NCI-H2196 treated with DMSO at 0.1 percent for 48 hours (cell line): ENCODE measurements around the gene ACTL8.

Source experiments
- DNase-seq: peaks from one replicate; lab custom pipeline; 2025; ENCODE audit not compliant: unreplicated experiment; lab: John Stamatoyannopoulos, UW

Gene ACTL8, protein sequence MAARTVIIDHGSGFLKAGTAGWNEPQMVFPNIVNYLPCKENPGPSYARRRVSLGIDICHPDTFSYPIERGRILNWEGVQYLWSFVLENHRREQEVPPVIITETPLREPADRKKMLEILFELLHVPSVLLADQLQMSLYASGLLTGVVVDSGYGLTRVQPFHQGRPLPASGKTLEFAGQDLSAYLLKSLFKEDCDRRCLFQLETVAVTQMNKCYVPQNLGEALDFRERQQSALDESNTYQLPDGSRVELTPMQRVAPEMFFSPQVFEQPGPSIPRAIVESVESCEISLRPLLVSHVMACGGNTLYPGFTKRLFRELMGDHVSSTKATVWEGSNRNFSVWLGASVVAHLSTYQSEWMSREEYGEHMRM

DNA sequence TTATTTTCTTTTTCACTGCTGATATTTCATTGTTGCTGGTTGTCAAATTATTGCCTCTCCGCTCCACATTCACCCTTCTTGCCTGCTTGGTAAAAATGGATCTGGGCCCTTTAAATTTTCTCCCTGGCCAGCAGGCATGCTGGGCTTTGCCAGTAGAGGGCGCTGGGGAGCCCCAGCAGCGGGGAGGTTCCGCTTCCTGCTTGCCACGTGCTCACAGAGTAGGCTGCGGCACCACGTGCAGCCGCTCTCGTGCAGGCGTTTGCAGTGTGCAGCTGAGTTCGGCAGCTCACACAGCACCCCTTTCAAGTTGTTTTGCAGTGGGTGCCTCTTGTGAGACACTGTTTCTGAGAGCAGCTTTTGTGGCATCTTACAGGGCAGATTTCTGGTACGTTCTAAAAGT, at the start of gene ACTL8:
Gene ACTL8 (plus strand): TSS at position 214 of the 400 bp plus-strand sequence. CDS start 67,676 bp downstream, outside the sequence.
- no peak for DNase-seq

- no peak for DNase-seq
Measured at GRCh38 chr1:17706445-17706844, 48.7 kb upstream of the ACTL8 start.

DNA sequence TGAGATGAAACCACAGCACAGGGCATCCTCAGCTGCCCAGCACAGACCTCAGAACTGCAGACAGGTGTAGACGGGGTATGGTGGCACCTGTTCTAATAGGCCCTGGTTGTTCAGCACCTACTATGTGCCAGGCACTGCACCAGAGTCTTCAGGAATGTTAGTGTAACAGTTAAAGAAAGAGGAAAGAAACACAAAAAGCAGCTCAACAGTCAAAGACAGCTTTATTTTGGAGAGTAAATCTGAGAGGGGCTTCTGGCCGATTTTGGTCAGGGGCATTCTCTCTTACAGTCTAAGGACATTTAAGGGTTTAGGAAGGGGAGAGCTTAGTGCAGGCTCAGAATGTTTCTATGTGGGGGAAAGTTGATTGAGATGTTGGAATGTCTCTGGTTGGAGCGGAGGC, 45.2 kb upstream of the ACTL8 start:
- no peak for DNase-seq

GRCh38 chr1:17710889-17711576, 44.1 kb upstream of the ACTL8 start:
- no peak for DNase-seq

GRCh38 chr1:17711577-17711910, 43.6 kb upstream of the ACTL8 start:
- no peak for DNase-seq

DNA sequence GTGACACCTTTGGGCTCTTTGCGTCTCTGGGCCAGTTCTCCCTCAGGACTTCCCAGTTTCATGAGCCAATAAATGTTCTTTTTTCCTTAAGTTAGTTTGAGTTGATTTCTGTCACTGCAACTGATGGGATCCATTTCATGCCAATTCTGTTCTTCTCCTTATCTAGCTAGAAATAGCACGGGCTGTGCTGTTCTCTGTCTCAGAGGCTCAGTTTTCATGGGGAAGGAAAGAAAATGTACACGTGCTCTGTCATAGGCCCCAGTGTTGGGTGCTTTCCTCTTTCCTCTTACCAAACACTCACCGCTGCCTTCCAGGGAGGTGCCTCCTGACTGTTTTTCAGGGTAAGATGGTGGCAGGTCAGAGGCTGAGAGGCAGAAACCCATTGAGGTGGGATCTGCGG, 43.2 kb upstream of the ACTL8 start:
- DNase-seq = no peak

- no peak for DNase-seq
Measured at GRCh38 chr1:17713993-17714392, 41.1 kb upstream of the ACTL8 start.

DNA sequence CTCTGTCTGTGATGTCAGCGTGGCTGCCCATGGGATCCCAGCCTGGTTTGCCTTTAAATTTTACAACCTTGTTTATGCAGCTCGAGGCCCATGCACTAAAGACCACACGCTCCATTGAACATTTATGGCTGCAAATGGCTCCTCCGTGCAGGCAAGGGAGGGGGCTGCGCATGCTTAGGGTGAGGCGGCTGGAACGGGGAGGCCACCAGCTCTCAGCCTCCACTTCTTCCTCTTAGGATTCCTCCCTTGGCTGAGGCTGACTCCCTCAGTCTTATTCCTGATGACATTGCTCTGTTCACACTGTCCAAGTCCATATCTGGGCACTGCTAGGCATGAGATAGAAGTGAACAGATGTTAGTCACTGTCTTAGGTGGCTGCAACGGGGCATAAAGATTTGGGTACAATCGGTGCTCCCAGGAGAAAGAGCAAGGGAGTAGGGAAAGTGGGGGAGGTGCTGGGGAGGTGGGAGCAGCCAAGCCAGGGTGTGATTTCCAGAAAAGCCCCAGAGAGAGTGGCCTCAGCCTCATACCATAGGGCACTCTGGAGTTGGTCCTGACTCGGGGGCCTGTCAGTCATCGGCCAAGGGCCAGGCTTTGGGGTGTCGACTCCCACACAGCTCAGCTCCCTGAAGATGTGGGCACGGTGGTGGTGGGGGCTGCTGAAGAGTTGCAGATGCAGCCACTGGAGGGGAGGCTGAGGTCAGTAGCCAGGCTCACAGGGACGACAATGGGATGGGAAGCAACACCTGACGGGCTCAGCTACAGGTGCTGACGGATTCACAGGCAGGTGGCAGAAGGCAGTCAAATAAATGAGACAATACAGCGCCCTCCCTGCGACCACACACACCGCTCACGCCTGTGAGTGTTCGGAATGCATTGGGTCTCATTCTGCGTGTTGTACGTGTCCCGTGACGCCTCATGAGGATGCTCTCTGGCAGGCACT, 37.3 kb upstream of the ACTL8 start:
- DNase-seq = no peak

DNA sequence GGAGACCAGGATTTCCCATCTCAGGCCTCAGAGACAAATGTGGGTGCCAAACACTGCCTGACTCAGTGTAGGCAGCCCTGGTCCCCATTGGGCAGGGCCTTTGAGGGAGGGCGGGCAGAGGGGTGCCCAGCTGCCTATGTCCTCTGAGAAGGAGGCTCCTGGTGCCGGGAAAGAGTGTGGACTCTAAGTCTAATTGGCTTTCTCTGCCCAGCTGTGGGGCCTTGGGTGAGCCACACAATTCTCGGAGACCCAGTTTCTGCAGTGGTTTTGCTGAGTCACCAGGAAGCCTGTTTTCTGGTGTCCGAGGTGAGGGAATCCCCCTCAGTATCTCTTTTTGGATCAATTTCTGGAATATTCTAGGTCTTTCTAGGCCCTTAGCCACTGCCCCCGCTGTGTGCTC, 35.3 kb upstream of the ACTL8 start:
- DNase-seq = no peak

DNA sequence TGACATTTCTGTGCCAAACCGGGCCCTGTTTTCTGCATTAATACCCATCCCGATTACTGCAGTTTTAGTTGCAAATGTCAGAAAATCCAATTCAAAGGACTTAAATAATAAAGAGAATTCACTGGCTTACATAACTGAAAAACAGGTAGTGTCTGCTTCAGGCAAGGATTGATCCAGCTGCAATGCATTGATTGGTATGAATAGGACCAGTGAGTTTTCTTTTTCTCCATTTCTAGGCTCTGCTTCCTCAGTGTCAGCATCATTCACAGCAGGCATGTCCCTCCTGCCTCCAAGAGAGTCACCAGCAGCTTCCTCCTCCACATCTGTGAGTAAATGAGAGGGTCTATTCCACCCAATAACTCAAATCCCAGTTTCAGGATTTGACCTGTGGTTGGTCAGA, 33.7 kb upstream of the ACTL8 start:
- no peak for DNase-seq

DNA sequence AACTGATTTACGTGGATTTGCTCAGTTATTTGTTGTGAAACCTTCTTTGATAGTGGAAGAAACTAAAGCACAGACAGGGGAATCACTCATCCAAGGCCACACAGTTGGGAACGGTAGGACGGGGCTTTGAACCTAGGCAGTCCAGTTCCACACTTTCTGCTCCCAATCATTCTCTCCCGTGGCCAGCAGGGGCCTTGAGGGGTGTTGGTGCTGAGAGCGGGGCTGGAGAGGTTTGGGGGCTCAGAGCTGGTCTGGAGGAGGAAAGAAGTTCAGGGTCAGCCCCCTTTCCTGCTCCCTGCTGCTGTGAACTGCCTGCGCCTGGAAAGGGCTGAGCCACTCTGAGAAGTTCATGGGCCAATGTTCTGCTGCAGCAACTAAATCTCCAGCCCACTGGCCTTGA, 31.4 kb upstream of the ACTL8 start:
- no peak for DNase-seq

DNA sequence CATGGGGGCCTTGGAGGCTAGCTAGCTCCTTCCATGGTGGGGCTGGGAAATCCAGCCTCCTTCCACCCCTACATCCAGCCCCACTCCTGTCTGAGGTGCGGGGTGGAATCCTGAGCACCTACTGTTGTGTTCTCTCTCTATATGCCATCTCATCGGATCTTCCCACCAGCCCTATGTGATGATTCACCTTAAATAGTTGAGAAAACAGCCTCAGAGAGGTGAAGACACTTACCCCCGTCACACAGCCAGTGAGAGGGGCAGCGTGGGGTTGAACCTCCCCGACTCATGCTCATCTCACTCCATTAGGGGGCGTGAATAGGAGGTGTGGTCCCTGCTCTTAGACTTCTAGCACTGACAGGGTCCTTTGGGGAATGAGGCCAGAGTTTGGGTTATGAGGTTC, 31.0 kb upstream of the ACTL8 start:
- no peak for DNase-seq

GRCh38 chr1:17725084-17725719, 29.9 kb upstream of the ACTL8 start:
- DNase-seq = no peak

GRCh38 chr1:17725811-17726582, 29.1 kb upstream of the ACTL8 start:
- DNase-seq = no peak

GRCh38 chr1:17728123-17728712, 26.9 kb upstream of the ACTL8 start:
- no peak for DNase-seq

DNA sequence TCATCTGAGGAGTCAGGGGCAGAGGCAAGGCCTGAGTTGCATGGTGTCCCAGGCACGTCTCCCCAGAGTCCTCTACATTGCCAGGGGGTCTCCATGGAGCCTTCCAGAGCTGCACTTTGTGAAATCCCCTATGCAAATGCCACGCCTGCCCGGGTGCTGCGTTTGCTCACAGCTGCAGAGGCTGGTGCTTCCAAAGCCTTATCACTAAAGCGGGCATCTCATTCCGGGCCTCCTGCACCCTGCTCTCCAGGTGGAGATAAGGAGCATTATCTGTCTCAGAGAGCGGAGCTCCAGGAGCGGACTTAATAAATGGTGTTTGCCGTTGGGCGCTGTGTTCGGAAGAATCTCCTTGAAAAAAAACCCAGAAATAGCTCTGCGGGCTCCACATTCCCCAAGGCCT, 25.9 kb upstream of the ACTL8 start:
- DNase-seq = no peak

- DNase-seq = no peak
Measured at GRCh38 chr1:17729909-17730308, 25.2 kb upstream of the ACTL8 start.

- no peak for DNase-seq
Measured at GRCh38 chr1:17731460-17731859, 23.7 kb upstream of the ACTL8 start.

DNA sequence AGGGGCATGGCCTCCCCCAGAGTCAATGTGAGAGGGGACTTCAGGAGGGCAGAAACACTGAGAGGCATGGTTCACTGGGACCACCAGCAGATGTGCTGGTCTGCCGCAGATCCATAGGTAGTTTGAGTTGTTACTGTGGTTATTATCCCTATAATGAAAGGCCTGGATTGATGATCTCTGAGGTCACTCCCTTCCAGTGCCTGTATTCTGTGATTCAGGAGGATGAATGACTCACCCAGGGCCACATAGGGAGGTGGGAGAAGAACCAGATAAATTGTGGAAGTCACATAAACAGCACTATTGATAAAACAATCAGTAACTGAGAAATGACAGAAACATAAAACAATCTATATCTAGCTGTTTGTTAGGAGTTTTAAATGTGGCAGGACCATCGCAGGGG, 22.7 kb upstream of the ACTL8 start:
- no peak for DNase-seq

DNA sequence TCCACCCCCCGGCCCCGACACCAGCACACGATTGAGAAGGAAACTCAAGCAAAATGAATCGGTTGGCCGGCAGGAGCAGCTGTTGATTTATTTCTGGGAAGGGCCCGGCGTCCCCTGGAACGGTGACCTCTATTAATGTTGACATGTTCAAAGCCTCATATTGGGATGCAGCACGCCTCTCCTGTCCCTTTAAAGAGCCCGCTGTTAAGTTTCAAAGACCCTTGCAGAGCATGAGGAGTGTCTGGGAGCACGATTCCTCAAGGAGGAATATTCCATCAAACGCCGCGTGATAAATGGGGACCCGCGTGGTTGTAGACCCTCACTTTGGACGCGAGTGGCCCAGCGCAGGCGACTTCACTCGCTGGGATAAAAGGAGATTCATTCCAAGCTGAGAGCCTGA, 21.5 kb upstream of the ACTL8 start:
- no peak for DNase-seq
